Measurements from ENCODE around the gene TFDP1.

Gene TFDP1

GRCh38 chr13:113599391-113599790 is 14.8 kb downstream of the TFDP1 start:
- DNase-seq: no peak

DNA sequence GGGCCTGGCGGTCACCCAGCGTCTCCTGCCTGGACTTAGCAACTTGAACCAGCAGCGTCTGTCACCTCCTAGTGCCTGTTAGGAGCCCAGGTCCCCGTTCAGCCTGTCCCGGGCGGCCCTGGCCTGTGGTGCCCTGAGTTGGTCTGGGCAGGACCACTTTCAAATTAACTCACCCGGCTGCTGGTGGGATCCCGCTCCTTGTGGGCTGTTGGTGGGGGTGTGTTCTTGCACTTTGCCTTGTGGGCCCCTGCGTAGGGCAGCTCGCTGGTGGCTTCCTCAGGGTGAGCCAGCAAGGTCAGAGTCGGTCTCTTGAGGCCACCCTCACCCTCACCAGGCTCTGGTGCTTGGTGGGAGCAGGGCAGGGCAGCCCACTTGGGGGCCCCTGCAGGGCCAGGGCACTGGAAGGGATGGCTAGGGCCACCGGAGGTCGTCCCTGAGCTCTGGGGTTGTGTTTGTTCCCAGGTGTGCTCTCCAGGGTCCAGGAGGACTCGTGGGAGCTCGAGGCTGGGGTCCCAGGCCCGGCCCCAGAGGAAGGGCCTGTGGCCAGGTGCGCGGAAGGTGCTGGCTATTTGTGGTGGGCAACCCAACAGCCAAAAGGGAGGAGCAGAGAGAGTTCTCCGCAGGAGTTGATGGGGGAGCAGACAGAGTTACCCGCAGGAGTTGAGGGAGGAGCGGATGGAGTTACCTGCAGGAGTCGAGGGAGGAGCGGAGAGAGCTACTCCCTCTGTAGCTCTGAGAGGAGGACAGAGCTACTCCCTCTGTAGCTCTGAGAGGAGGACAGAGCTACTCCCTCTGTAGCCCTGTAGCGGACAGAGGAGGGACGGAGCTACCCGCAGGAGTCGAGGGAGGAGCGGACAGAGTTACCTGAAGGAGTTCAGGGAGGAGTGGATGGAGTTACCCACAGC is 16.9 kb downstream of the TFDP1 start:
- no peak for DNase-seq

DNA sequence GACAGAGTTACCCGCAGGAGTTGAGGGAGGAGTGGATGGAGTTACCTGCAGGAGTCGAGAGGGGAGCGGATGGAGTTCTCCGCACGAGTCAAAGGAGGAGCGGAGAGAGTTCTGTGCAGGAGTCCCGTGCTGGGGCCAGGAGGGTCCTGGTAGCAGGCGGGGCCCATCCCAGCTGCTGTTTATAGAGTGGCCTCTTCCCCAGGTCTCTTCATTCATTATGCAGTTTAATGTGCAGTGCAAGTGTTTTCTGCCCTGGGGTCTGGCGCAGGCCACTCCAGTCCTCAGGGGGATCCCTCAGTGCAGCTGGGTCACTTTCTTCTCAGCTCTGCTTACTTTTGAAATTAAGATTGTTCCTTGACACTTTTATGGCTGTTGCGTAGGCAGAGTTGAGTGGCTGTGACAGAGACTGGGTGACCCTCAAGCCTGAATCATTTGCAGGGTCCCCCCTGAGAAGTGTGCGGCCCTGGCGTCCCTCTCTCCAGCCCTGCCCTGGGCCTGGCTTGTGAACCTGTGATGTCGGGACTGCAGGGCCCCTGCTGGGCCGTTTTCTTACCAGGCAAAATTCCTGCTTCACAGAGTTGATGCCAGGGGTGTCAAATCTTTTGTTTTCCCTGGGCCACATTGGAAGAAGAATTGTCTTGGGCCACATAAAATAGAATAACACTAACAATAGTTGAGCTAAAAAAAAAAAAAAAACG is 17.9 kb downstream of the TFDP1 start:
- no peak for DNase-seq

- DNase-seq: no peak
These were observed 18.7 kb downstream of the TFDP1 start for GRCh38 chr13:113603116-113603710.

DNA sequence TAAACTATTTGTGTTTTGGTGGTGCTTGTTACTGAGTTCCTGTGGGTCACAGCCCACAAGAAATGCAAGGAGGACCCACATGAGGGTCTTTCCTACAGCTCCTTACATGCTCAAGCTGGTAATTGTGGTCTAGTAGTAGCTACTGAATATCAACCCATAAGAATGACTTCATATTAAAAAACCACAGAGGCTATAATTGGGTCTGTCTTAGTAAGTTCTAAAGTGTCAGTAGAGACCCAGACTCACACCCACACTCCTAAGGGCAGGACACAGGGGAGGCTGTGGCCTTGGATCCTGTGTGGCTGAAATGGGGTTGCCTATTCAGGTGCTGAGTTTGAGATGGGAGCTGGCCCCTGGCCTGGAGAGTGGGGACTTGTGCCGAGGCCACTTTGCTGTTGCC is 19.6 kb downstream of the TFDP1 start:
- peak; percentile 16 for DNase-seq

GRCh38 chr13:113605461-113605860 is 20.9 kb downstream of the TFDP1 start:
- no peak for DNase-seq

DNA sequence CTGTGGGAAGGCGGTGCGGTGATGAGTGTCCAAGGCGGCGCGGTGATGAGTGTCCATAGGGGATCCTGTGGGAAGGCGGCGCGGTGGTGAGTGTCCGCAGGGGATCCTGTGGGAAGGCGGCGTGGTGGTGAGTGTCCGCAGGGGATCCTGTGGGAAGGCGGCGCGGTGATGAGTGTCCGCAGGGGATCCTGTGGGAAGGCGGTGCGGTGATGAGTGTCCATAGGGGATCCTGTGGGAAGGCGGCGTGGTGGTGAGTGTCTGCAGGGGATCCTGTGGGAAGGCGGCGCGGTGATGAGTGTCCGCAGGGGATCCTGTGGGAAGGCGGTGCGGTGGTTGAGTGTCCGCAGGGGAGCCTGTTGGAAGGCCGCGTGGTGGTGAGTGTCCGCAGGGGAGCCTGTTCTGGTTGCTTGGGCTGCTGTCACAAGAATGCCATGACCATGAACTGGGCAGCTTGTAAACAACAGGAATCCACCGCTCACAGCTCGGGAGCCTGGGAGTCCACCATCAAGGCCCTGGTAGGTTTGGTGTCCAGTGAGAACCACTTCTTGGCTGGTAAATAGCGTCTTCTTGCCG is 21.4 kb downstream of the TFDP1 start:
- no peak for DNase-seq

DNA sequence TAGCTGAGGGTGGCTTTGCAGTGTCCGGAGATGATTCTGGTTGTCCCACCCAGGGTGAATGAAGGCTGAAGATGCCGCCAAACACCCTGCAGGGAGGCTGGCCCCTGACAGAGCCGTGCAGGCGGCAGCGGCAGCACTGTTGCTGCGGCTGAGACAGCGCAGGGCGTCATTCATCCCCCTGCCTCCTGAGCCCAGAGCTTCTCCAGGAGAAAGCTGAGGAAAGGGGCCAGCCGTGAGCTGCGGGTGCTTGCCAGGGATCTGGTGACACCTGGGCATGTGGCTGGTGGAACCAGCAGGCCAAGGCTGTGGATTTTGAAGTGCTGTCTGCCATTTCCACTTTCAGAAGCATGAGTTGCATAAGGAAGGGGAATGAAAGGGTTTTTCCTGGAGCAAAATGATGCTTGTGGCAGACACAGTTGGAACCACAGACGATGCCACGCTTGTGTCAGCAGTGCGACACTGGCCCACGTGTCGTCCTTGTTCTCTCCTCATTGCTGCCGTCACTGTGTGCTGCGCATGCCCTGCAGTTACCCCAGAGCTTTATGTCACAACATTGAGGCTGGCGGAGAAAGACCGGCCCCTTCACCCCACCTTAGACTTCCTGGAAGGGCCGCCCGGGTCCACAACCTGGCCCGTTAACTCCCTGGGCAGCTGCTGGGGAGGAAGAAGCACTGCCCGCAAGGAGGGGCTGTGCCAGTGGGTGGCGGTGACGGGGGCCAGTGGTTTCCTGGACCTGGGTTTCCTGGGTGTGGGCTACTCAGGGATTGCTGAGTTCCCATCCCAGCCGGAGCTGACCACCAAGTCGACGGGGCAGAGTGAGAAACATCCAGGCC is 22.7 kb downstream of the TFDP1 start:
- DNase-seq: no peak

DNA sequence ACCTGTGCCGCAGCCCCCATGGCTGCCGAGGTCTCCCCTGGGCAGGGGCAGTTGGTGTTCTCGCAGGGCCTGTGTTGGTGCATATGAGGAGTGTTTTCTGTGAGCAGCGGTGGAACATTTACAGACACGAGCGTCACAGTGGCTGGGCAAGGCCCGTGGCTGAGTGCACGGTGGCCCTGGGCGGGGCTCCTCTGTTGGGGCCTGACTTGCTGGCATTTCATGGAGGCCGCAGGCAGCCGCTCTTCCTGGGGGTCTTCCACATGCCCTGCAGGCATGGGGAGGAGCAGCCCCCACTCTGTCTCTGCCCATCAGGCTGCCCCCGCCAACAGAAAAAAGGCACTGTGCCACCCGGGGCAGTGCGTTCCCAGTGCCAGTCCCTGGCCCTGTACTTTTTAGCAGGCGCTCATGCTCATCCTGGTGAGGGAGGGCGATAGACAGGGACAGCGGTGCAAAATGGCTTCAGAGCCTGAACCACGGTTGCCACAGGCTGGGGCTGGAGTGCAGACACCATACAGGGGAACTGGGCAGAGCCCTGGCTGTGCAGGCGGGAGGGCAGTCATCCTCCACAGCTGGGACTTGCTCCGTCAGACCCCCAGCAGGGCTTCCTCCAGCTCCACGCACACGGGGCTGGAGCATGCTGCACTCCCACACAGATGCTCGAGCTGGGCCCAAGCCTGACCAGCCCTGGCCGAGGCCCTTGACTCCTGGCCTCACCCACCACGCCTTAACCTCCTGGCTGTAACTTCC is 23.5 kb downstream of the TFDP1 start:
- DNase-seq: no peak

- no peak for DNase-seq
These were observed 24.5 kb downstream of the TFDP1 start for GRCh38 chr13:113608967-113609533.

GRCh38 chr13:113609616-113610015 is 25.1 kb downstream of the TFDP1 start:
- DNase-seq: no peak

DNA sequence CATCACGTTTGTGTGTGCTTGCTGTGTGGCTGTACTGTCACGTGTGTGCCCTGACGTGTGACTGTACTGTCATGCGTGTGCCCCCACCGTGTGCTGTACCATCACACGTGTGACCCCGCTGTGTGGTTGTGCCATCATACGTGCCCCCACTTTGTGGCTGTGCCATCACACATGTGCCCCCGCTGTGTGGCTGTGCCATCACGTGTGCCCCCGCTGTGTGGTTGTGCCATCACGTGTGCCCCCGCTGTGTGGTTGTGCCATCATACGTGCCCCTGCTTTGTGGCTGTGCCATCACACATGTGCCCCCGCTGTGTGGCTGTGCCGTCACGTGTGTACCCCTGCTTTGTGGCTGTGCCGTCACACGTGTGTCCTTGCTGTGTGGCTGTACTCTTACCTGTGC is 25.7 kb downstream of the TFDP1 start:
- no peak for DNase-seq

DNA sequence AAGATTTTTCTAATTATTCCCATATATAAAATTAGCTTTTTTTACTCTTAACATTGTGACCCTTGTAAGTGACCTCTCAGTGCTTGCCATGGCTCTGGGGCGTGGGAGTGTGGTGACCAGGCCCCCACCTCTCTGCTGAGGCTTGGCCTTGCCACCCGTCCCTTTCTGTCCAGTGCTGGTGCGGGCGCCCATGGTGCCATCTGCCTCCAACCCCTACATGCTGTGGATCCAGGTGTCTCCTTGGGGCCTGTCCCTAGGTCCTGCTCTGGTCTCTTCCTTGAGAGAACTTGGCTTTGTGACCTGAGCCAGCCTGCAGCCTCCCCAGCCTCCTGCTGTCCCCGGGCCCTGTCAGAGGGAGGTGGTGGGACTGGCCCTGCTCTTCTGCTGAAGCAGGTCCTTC is 27.4 kb downstream of the TFDP1 start:
- DNase-seq: no peak

- DNase-seq: no peak
These were observed 28.1 kb downstream of the TFDP1 start for GRCh38 chr13:113612607-113613006.

- DNase-seq: no peak
These were observed 29.3 kb downstream of the TFDP1 start for GRCh38 chr13:113613789-113614379.

- DNase-seq: no peak
These were observed 31.8 kb downstream of the TFDP1 start for GRCh38 chr13:113616281-113616906.

DNA sequence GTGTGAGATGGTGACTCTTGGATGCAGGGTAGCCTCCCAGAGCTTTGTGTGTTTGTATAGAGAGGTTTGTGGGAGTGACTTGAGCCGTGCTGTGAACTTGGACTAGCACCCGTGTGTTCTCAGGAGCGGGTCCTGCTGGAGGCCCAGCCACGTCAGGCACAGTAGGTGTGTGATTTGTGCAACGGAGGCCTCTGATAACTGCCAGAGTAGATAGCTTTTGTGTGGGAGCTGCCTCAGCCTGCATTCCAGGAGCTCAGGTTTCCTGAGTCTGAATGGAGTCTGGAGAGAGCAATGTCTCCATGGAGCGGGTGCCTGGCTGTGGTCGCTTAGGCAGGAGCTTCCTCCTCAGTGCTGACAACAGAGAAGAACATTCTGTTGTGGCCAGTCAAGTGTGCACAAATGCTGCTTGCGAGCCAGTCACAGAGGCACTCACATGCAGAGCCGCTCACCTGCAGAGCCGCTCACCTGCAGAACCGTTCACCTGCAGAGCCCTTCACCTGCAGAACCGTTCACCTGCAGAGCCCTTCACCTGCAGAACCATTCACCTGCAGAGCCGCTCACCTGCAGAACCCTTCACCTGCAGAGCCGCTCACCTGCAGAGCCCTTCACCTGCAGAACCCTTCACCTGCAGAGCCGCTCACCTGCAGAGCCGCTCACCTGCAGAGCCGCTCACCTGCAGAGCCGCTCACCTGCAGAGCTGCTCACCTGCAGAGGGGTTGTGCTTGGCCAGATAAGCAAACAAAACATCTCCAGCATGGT is 32.6 kb downstream of the TFDP1 start:
- DNase-seq: no peak

DNA sequence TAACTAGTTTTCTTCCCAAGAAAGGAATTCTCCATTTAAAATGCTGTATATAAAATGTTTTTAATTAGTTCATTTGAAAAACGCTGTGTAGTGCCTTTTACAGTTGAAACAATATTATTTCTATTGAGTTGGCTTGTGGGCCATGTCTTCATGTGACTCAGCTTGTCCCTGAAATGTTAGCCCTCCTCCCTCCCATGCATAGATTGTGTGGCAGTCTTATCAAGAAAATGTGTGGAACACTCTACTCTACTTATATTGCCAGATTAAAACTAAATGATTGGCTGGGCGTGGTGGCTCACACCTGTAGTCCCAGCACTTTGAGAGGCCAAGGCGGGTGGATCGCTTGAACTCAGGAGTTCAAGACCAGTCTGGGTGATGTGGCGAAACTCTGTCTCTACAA is 33.4 kb downstream of the TFDP1 start:
- no peak for DNase-seq

- DNase-seq: no peak
These were observed 33.9 kb downstream of the TFDP1 start for GRCh38 chr13:113618455-113618854.

Measured in activated CD4-positive, alpha-beta T cell treated with anti-CD3 and anti-CD28 coated beads, Interleukin-10, Interleukin-2, amounts not matched to agents 100 ng/mL and 50 ng/mL, durations not matched to agents 16 hours and 8 hours (primary cell).